Left hindlimb (tissue), 1 donor: ENCODE results near the gene BCAS4.

Experiments
- DNase-seq: peaks from one replicate; pipeline ENCODE4 v3.0.0-alpha.2; 2018

Gene BCAS4

GRCh38 chr20:50828363-50829136 lies 33.7 kb downstream of the BCAS4 start:
- DNase-seq = no peak

- DNase-seq = no peak
Measured at GRCh38 chr20:50831622-50832021, 36.8 kb downstream of the BCAS4 start.

DNA sequence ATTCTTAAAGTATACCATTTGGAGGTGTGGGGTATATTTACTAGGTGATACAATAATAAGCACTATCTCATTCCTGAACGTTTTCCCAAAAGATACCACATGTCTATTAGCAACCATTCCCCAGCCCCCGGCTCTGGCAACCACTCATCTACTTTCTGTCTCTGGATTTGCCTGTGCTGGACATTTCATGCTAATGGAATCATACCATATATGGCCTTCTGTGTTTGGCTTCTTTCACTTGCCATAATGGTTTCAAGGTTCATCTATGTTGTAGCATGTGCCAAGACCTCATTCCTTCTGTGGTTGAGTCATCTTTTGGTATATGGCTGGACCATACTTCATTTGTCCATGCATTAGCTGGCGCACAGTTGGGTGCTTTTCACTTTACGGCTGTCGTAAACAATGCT lies 39.7 kb downstream of the BCAS4 start:
- DNase-seq = no peak

DNA sequence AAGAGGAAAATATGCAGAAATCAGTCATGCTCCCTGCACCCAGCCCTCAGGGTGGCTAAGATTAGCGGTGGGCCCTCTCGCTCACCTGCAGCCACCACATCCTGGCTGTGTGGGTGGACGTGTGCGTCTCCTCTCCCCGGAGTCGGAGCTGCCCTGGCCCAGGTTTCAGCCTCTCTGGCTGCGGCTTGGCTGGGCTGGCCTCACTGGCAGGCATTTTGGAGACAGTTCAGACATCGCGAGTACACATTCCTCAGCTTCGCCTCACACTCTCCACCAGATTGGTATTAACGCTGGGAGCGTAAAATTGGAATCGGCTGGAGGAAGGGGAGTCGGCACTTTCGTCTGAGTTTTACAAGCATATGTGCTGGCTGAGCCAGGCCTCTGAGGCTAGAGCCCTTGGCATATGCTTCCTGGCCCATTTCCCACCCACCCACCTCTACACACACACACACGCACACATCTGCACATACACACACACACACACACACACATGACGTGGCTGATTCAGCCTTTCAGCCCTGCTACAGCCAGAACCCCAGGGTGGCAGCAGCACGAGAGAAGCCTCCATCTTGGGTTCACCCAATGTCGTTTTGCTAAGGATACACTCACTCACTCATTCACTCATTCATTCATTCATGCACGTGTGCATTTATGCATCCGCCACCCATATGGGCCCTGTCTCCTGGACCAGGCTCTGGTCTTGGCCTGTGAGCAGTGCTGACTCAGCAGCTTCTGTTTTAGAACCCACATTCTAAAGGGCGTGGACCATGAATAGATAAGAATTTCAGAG lies 42.9 kb downstream of the BCAS4 start:
- DNase-seq = peak; percentile 86

- no peak for DNase-seq
Measured at GRCh38 chr20:50838322-50838625, 43.4 kb downstream of the BCAS4 start.

DNA sequence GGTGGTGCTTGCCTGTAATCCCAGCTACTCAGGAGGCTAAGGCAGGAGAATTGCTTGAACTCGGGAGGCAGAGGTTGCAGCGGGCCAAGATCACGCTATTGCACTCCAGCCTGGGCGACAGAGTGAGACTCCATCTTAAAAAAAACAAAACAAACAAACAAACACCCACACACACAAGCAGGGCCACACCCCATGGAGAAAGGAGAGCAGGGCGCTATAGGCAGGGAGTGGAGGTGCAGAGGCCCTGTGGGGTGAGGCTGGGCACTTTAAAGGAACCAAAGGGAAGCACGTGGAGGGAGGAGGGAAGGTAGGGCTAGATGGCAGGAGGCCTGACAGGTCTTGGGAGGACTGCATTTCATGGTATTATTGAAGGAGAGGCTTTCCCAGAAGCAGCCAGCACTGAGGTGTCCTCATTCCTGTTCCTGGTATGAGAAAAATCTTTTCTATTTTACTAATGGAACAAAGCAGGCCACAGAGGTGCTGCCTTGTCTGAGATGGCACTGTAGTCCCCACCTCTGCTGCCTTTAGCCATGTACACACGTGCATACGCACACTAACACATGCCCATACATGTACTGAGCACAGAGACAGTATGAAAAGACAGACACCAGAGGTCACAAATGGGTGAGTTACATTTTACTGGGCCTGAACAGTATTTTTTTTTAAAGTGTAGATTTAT lies 44.0 kb downstream of the BCAS4 start:
- DNase-seq = no peak

DNA sequence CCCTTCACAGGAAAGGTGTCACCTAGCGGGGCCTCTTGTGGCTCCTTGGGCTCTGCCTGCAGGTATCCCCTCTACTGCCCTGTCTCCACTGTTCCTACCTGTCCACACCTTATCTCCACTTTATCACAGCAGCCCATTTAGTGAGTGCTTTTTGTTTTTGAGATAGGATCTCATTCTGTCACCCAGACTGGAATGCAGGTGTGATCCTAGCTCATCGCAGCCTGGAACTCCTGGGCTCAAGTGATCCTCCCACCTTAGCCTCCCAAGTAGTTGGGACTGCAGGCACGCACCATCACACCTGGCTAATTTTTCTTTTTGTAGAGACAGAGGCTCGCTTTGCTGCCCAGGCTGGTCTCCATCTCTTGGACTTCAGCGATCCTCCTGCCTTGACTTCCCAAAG lies 48.0 kb downstream of the BCAS4 start:
- DNase-seq = no peak

DNA sequence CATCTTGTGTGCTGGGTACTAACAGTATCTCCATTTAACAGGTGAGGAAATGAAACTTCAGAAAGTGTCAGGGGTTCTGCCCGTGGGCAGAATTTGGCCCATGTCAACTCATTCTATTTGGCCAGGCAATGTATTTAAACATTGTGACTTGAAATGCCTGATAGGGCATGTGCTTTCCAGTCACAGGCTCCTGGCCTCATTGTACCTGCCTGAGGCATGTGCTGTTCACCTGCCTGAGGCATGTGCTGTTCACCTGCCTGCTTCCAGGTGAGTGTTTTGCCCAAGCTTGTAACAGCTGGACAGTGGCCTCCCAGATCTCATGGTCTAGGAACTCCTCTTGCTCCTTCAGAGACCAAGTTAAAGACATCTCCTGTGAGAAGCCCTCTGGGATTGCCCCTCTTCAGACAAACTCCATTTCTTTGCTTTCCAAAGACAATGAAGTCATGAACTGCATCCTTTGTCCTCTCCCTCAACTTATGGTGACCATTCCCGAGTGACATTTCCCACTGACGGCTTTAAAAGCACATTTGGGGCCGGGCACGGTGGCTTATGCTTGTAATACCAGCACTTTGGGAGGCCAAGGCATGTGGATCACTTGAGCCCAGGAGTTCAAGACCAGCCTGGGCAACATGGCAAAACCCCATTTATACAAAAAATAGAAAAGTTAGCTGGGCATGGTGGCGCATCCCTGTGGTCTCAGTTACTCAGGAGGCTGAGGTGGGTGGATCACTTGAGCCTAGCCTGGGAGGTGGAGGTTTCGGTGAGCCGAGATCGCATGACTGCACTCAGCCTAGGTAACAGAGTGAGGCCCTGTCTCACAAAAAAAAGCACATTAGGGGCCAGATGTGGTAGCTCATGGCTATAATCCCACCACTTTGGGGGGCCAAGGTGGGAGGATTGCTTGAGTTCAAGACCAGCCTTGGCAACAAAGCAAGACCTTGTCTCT lies 48.7 kb downstream of the BCAS4 start:
- no peak for DNase-seq

GRCh38 chr20:50844430-50845100 lies 49.7 kb downstream of the BCAS4 start:
- no peak for DNase-seq

DNA sequence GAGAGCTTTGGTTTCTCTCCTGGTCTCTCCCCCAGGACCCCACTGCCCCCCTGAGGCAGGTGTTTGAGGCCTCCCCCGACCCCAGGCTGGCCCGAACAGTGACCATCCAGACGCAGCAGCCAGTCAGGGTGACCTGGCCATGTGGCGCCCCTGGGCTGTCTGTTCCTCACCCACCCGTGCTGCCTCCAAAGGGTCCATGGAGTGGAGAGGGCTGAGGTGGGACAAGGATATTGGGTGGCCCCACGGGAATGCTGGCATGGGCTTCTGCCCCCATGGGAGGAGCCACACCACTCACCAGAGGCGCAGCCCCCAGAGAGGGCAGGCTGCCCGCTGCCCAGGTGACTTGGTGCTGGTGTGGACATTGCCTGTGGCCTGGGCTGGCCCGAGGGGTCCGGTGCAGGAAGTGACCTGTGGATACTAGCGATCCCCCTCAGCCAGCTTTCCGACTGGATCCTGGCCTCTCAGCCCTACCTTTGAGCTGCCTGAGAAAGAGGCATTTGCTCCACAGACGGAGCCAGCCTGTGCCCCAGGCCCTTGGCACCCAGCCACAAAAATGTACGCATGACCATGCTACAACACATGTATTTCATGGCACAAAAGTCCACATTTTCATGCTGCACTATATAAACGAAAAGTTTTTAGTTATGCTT lies 50.8 kb downstream of the BCAS4 start:
- DNase-seq = no peak

- DNase-seq = no peak
Measured at GRCh38 chr20:50848341-50848808, 53.5 kb downstream of the BCAS4 start.

GRCh38 chr20:50848846-50849673 lies 54.2 kb downstream of the BCAS4 start:
- no peak for DNase-seq

- no peak for DNase-seq
Measured at GRCh38 chr20:50850721-50851286, 55.9 kb downstream of the BCAS4 start.

DNA sequence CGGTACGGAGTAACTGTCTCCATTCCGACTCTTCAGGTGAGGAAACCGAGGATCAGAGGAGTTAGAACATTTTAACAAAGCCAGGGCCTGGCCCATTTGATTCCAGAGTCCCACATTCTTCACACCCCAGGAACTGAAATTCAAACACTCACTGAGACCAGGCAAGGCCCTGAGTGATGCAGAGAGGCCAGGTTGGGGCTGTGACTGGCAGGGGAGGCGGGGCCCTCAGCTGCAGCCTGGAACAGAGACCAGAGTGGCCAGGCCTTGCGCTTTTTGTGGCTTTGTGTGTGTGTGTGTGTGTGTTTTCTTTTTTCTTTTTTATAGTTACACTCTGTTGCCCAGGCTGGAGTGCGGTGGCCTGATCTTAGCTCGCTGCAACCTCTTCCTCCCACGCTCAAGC lies 57.2 kb downstream of the BCAS4 start:
- no peak for DNase-seq

DNA sequence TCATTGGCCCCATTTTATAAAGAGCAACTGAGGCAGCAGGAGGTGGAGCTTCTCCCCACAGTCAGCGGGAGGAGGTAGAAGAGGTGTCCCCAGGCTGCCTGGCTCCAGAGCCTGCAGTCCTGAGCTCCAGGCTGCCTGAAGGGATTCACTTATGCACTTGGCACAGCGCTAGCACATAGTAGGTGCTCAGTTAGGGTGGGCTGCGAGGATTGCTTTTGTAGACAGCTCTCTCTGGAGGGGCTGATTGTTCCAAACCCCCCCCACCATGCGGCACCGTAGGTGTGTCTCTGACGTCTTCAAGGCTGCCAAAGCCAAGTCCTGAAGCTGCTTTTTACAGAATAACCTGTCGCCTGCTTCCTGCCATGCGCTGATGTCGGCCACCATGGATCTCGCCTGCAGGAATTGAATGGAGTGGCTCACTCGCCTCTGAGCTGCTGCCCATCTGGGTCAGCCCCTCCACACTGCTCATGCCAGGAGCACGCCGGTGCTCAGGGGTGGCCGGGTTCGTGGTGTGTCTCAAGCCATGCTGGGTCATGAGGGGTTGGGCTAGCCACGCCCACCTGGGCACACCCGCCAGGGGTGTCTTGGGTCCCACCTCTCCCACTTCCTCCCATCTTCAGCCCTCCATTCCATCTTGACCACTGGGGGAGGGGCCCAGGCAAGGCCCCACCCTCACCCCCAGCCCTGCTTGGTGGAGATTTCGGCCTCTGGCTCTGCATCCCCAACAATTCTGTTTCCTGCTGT lies 59.8 kb downstream of the BCAS4 start:
- DNase-seq = no peak

- no peak for DNase-seq
Measured at GRCh38 chr20:50855498-50856474, 60.9 kb downstream of the BCAS4 start.

DNA sequence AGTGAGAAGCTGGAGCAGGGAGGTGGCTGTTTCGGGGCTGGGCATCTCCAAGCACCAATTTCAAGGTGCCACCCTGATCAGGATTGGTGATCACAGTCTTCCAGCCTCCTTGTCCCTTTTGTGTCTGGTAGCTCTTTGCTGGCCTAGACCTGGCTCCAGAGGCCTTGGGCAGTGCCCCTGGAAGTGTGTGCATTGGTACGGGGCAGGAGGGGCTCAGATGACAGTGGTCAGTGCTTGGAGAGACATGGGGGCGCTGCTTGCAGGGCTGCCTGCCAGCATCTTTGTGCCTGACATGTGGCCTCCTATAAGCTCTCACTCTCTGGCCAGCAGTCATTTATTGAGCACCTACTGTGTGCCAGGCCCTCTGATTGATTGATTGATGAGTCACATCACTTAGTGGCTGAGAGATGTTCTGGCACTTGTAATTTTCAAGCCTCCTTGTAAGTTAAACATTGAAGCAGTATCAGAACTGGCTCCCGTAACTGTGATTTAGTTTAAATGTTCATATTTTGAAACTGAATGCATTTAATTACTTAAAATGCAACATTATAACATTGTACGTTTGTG lies 61.7 kb downstream of the BCAS4 start:
- no peak for DNase-seq

DNA sequence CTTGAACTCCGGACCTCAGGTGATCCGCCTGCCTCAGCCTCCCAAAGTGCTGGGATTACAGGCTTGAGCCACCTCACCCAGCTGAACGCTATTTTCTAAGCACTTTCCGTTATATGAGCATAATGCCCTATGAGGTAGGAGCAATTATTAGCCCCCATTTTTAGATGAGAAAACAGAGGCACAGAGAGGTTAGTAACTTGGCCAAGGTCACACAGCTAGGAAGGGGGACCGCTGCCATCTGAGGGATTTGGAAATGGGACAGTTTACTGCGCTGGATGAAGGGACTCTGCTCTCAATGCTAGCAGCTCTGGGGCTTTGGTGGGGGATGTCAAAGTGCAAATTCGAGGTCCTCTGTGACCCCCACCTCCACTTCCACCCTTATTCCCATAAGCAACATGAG lies 62.5 kb downstream of the BCAS4 start:
- DNase-seq = no peak
